Measurements from ENCODE around the gene DENND4C.
"Not testable (repeated sequence)": the region's sequence is repeated elsewhere in the genome, so short reads cannot be mapped to it uniquely, and the experiment has no call there.

DENND4C gene

GRCh38 chr9:19379283-19379682 lies 148.8 kb downstream of the DENND4C start:
- peaks cover 44% of the 10 kb centered on the region for H3K36me3 ChIP-seq

GRCh38 chr9:19379697-19380046 lies 149.2 kb downstream of the DENND4C start:
- Histone ChIP-seq H3K27ac (peak overlapping the region; percentile 86), H3K27me3 (no peaks in the 10 kb centered on the region), H3K4me1 (ENCODE audit: control insufficient read depth in 1 of 2, insufficient read depth in 1 of 2, low read depth in 1 of 2, low read length in 1 of 2) (peaks cover 19 to 22% of the 10 kb centered on the region in 2 experiments), H3K4me3 (ENCODE audit: low read depth in 1 of 2, low read length in 1 of 2) (peak overlapping the region; percentile 93 to 94), H3K9me3 (no peaks in the 10 kb centered on the region), H3K36me3 (peaks cover 40% of the 10 kb centered on the region)
- TF ChIP-seq, protein P1, sequence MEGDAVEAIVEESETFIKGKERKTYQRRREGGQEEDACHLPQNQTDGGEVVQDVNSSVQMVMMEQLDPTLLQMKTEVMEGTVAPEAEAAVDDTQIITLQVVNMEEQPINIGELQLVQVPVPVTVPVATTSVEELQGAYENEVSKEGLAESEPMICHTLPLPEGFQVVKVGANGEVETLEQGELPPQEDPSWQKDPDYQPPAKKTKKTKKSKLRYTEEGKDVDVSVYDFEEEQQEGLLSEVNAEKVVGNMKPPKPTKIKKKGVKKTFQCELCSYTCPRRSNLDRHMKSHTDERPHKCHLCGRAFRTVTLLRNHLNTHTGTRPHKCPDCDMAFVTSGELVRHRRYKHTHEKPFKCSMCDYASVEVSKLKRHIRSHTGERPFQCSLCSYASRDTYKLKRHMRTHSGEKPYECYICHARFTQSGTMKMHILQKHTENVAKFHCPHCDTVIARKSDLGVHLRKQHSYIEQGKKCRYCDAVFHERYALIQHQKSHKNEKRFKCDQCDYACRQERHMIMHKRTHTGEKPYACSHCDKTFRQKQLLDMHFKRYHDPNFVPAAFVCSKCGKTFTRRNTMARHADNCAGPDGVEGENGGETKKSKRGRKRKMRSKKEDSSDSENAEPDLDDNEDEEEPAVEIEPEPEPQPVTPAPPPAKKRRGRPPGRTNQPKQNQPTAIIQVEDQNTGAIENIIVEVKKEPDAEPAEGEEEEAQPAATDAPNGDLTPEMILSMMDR (IDR thresholded peaks at IDR 0.05), result no peak

More at GRCh38 chr9:19379283-19379682, 148.8 kb downstream of the DENND4C start:
- TF ChIP-seq, protein P1 (IDR thresholded peaks at IDR 0.05), result no peak
- no peaks in the 10 kb centered on the region for H3K27me3 ChIP-seq
- H3K27ac ChIP-seq, result peak overlapping the region; percentile 86
- peak overlapping the region; percentile 93 to 94 for H3K4me3 ChIP-seq (ENCODE audit: low read depth in 1 of 2, low read length in 1 of 2)
- no peaks in the 10 kb centered on the region for H3K9me3 ChIP-seq
- peaks cover 19 to 22% of the 10 kb centered on the region in 2 experiments for H3K4me1 ChIP-seq (ENCODE audit: control insufficient read depth in 1 of 2, insufficient read depth in 1 of 2, low read depth in 1 of 2, low read length in 1 of 2)

- TF ChIP-seq, protein P1 (IDR thresholded peaks at IDR 0.05), result no peak
- no peaks in the 10 kb centered on the region for H3K27me3 ChIP-seq
- peak overlapping the region; percentile 93 to 94 for H3K4me3 ChIP-seq (ENCODE audit: low read depth in 1 of 2, low read length in 1 of 2)
Measured at GRCh38 chr9:19380826-19381075, 150.3 kb downstream of the DENND4C start.

GRCh38 chr9:19381656-19382055 lies 151.2 kb downstream of the DENND4C start:
- H3K27ac ChIP-seq, result no peak overlapping the region
- TF ChIP-seq, protein P1 (IDR thresholded peaks at IDR 0.05), result no peak
- peaks cover 22% of the 10 kb centered on the region for H3K36me3 ChIP-seq
- peaks cover 19 to 22% of the 10 kb centered on the region in 2 experiments for H3K4me1 ChIP-seq (ENCODE audit: control insufficient read depth in 1 of 2, insufficient read depth in 1 of 2, low read depth in 1 of 2, low read length in 1 of 2)
- no peaks in the 10 kb centered on the region for H3K27me3 ChIP-seq
- no peaks in the 10 kb centered on the region for H3K9me3 ChIP-seq
- no peak overlapping the region for H3K4me3 ChIP-seq (ENCODE audit: low read depth in 1 of 2, low read length in 1 of 2)

More at GRCh38 chr9:19380826-19381075, 150.3 kb downstream of the DENND4C start:
- peak overlapping the region; percentile 86 for H3K27ac ChIP-seq
- H3K36me3 ChIP-seq, result peaks cover 31% of the 10 kb centered on the region
- H3K4me1 ChIP-seq (ENCODE audit: control insufficient read depth in 1 of 2, insufficient read depth in 1 of 2, low read depth in 1 of 2, low read length in 1 of 2), result peaks cover 19 to 22% of the 10 kb centered on the region in 2 experiments
- no peaks in the 10 kb centered on the region for H3K9me3 ChIP-seq

GRCh38 chr9:19385212-19385611 lies 154.7 kb downstream of the DENND4C start:
- H3K9me3 ChIP-seq; H3K27me3 ChIP-seq; H3K4me3 ChIP-seq (ENCODE audit: low read depth in 1 of 2, low read length in 1 of 2); H3K4me1 ChIP-seq (ENCODE audit: control insufficient read depth in 1 of 2, insufficient read depth in 1 of 2, low read depth in 1 of 2, low read length in 1 of 2); H3K36me3 ChIP-seq; H3K27ac ChIP-seq: not testable (repeated sequence)

GRCh38 chr9:19385786-19386501 lies 155.5 kb downstream of the DENND4C start:
- H3K36me3 ChIP-seq, result no peaks in the 10 kb centered on the region
- no peak overlapping the region for H3K27ac ChIP-seq
- no peaks in the 10 kb centered on the region for H3K27me3 ChIP-seq
- H3K4me3 ChIP-seq (ENCODE audit: low read depth in 1 of 2, low read length in 1 of 2), result no peak overlapping the region
- H3K4me1 ChIP-seq (ENCODE audit: control insufficient read depth in 1 of 2, insufficient read depth in 1 of 2, low read depth in 1 of 2, low read length in 1 of 2), result peaks cover 0 to under 1% of the 10 kb centered on the region in 2 experiments
- no peaks in the 10 kb centered on the region for H3K9me3 ChIP-seq
- TF ChIP-seq, protein P1 (IDR thresholded peaks at IDR 0.05), result no peak

Measured in neutrophil (primary cell).